Activated T-helper 2 cell treated with anti-CD3 and anti-CD28 coated beads, Interferon-gamma antibody, Interleukin-2, Interleukin-4, amounts not matched to agents 10 μg/mL and 5 μg/mL and 100 μg/mL, durations not matched to agents 14 hours and 24 hours and 36 hours (primary cell): Measurements from ENCODE around the gene ARL4D. TPM values are rescaled to one million over a fixed set of nuclear protein-coding genes. Genes with fewer than 3 reads are reported as not detected.
"Not testable (repeated sequence)": the region's sequence is repeated elsewhere in the genome, so short reads cannot be mapped to it uniquely, and the experiment has no call there.

Source experiments
- DNase-seq: peaks from one replicate; pipeline ENCODE4 v3.0.0; 2021; ENCODE audit warnings: low spot score
- H3K27ac Mint-ChIP-seq: one replicate; pipeline ENCODE4 v1.8.0; 2021; ENCODE audit warnings: mixed read lengths
- H3K27me3 Mint-ChIP-seq: one replicate; pipeline ENCODE4 v1.8.0; 2021; ENCODE audit warnings: low read depth, mixed read lengths
- H3K36me3 Mint-ChIP-seq: one replicate; pipeline ENCODE4 v1.8.0; 2021; ENCODE audit warnings: low read depth, mixed read lengths
- H3K4me1 Mint-ChIP-seq: one replicate; pipeline ENCODE4 v1.8.0; 2021; ENCODE audit warnings: low read depth, mixed read lengths
- H3K4me3 Mint-ChIP-seq: one replicate; pipeline ENCODE4 v1.8.0; 2021; ENCODE audit warnings: low read depth, mild to moderate bottlenecking, moderate library complexity, mixed read lengths
- H3K9me3 Mint-ChIP-seq: one replicate; pipeline ENCODE4 v1.8.0; 2021; ENCODE audit warnings: mixed read lengths
- intact Hi-C: fragments of 100-400 bp; cut with micrococcal nuclease; formaldehyde crosslinking; loops from one replicate; pipeline ENCODE4 v1.15.1; 2023
- total RNA-seq: library from RNA; stranded (reverse); gene quantifications from 2 replicates; pipeline ENCODE4 v1.2.3, GENCODE V29; 2022

ARL4D gene
- total RNA-seq, 1 donor from 2014 or later = 4.9 TPM

- no peak for DNase-seq
- H3K27ac Mint-ChIP-seq = no peak overlapping the region
- peaks cover 12% of the 10 kb centered on the region for H3K27me3 Mint-ChIP-seq
- intact Hi-C loops = no loop called here
- peaks cover 4% of the 10 kb centered on the region for H3K36me3 Mint-ChIP-seq
- H3K4me3 Mint-ChIP-seq = no peak overlapping the region
- no peaks in the 10 kb centered on the region for H3K9me3 Mint-ChIP-seq
- H3K4me1 Mint-ChIP-seq = peaks cover 10% of the 10 kb centered on the region
Observed at GRCh38 chr17:43403846-43404245, 5.1 kb downstream of the ARL4D start.

- Mint-ChIP-seq H3K4me3 (no peak overlapping the region), H3K27ac (no peak overlapping the region), H3K27me3 (peaks cover 12% of the 10 kb centered on the region), H3K36me3 (no peaks in the 10 kb centered on the region), H3K4me1 (peaks cover under 1% of the 10 kb centered on the region), H3K9me3 (no peaks in the 10 kb centered on the region)
- no peak for DNase-seq
- intact Hi-C loops = no loop called here
Observed at GRCh38 chr17:43405861-43406260, 7.1 kb downstream of the ARL4D start.

DNA sequence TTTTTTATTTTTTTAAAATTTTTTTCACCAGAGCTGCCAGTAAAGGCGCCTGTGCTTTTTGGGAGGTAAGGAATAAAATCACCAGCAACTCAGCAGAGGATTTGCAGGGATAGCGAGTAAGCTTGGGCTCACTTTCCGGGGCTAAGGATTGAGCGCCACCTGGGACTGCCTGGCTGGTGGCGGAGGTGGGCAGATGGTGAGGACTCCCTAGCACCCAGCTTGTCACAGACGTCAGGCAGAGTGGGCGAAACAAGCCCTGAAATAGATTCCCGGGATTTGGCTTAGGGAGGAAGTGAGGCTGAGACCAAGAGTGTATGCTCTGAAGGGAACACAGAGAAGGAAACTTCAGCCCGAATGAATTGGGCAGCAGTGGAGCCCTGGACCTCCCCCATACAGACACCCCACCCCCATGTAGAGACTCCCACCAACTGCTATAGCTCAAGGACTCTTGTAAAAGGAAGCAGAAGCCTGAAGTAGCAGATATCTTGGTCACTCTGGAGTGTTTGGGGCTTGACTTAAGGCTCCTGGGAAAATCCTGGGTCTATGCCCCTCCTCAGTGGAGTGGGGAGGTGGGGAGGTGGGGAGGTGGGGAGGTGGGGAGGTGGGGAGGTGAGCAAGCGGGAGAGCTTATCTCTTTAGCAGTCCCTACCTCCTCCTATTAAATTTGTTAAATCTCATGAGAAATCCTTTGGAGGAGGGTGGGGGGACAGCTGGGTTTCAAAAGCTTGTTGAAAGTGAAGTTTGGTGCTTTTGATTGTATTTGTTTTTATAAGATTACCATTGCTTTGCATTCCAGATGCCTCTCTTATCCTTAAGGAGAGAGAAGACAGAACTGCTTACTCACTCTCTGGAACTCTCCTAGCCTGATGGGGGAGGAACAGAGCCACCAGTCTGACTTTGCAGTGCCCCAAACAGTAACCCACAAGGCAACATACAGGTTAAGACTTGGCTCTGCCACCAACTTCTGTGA lies 8.2 kb downstream of the ARL4D start:
- Mint-ChIP-seq H3K27me3 (peaks cover 14% of the 10 kb centered on the region), H3K9me3 (no peaks in the 10 kb centered on the region), H3K27ac (no peak overlapping the region), H3K4me3 (no peak overlapping the region), H3K4me1 (peaks cover 3% of the 10 kb centered on the region), H3K36me3 (no peaks in the 10 kb centered on the region)
- intact Hi-C loops = no loop called here
- no peak for DNase-seq

DNA sequence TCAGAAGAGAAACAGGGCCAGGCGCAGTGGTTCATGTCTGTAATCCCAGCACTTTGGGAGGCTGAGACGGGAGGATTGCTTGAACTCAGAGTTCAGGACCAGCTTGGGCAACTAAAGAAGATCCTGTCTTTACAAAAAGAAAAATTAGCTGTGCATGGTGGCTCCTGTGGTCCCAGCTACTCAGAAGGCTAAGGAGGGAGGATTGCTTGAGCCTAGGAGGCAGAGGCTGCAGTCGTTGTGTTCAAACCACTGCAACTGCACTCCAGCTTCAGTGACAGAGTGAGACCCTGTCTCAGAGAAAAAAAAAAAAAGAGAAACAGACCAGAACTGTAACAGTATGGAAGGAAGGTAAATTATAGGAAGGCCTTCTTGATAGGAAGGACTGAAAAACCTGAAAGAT lies 10.3 kb downstream of the ARL4D start:
- no peaks in the 10 kb centered on the region for H3K9me3 Mint-ChIP-seq
- no peak overlapping the region for H3K27ac Mint-ChIP-seq
- H3K36me3 Mint-ChIP-seq = no peaks in the 10 kb centered on the region
- no peak overlapping the region for H3K4me3 Mint-ChIP-seq
- peaks cover 3% of the 10 kb centered on the region for H3K4me1 Mint-ChIP-seq
- H3K27me3 Mint-ChIP-seq = peaks cover 14% of the 10 kb centered on the region
- DNase-seq = no peak
- intact Hi-C loops = no loop called here

DNA sequence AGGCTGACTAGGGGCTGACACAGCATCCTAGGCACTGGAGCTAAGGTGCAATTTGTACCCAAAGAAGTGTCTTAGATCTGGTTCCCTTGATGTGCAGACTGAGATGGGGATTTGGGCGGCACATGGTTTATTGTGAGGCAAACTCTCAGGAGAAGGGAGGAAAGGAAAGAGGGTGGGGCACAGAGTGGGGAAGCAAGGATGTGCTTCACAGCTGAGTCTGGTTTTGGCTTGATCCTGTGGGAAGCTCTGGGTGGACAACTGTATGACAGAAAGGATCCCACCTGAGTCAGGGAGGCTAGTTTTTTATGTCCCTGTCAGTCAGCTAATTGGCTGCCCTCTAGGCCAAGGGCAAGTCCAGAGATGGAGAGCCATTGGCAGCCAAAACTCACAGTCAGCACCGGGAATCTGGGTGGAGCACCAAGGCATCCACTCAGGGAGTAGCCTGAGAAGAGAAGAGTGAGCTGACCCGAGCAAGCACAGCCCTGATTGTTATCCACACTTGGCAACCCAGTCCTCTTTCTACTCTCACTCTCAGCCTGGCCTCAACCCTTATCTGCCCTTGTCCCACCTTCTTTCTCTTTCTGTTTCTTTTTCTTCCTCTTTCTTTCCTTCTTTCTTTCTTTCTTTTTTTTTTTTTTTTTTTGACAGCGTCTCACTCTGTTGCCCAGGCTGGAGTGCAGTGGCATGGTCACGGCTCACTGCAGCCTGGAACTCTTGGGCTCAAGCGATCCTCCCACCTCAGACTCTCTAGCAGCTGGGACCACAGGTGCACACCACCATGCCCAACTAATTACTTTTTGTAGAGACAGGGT lies 12.0 kb downstream of the ARL4D start:
- H3K9me3 Mint-ChIP-seq = no peaks in the 10 kb centered on the region

GRCh38 chr17:43411369-43411677 lies 12.5 kb downstream of the ARL4D start:
- Mint-ChIP-seq H3K27me3 (peaks cover 20% of the 10 kb centered on the region), H3K4me3 (no peak overlapping the region), H3K4me1 (peaks cover 3% of the 10 kb centered on the region), H3K9me3 (no peaks in the 10 kb centered on the region), H3K36me3 (no peaks in the 10 kb centered on the region), H3K27ac (no peak overlapping the region)
- DNase-seq = no peak
- intact Hi-C loops = no loop called here

More for the DNA sequence above, 12.0 kb downstream of the ARL4D start:
- intact Hi-C loops = no loop called here
- Mint-ChIP-seq H3K4me3 (no peak overlapping the region), H3K36me3 (no peaks in the 10 kb centered on the region), H3K27ac (no peak overlapping the region), H3K4me1 (peaks cover 3% of the 10 kb centered on the region), H3K27me3 (peaks cover 18% of the 10 kb centered on the region)
- DNase-seq = no peak

DNA sequence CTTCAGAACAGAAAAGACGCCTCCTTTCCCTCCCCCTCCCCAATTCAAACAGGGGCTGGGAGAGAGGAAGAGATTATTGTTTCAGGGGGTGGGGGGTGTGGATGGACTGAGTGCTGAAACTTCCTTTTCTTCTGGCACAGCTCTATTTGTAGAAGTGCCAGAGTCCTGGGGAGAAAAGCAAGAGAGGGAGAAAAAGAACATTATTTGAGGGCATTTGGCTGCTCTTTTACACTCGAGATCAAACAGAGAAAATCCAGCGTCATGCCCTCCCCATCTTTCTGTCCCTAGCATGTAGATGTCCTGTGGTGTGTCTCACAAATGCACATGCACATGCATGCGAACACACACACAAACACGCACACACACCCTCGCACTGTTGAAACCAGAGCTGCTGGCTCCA lies 13.0 kb downstream of the ARL4D start:
- H3K9me3 Mint-ChIP-seq = no peaks in the 10 kb centered on the region
- peaks cover 3% of the 10 kb centered on the region for H3K4me1 Mint-ChIP-seq
- no peak for DNase-seq
- H3K27me3 Mint-ChIP-seq = peaks cover 24% of the 10 kb centered on the region
- no peak overlapping the region for H3K4me3 Mint-ChIP-seq
- H3K36me3 Mint-ChIP-seq = no peaks in the 10 kb centered on the region
- intact Hi-C loops = no loop called here
- H3K27ac Mint-ChIP-seq = no peak overlapping the region

DNA sequence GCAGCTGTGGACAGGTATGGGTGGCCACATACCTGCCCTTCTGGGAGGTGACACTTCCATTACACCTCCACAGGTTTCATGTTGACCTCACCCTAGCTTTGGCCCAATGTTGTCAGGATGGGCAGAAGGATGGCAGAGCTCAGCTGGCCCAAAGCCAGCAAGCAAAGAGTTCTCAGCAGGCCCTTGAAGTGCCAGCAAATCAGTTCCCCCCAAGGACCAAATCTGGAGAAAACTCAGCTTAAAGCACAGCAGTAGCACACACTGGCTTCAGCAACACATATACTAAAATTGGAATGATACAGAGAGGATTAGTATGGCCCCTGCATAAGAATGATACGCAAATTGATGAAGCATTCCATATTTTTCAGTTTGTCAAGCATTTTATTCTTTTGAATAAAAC lies 13.4 kb downstream of the ARL4D start:
- Mint-ChIP-seq H3K27me3 (peaks cover 27% of the 10 kb centered on the region), H3K4me3 (no peak overlapping the region), H3K27ac (no peak overlapping the region), H3K36me3 (no peaks in the 10 kb centered on the region), H3K4me1 (peaks cover 3% of the 10 kb centered on the region), H3K9me3 (no peaks in the 10 kb centered on the region)
- intact Hi-C loops = no loop called here
- DNase-seq = no peak

DNA sequence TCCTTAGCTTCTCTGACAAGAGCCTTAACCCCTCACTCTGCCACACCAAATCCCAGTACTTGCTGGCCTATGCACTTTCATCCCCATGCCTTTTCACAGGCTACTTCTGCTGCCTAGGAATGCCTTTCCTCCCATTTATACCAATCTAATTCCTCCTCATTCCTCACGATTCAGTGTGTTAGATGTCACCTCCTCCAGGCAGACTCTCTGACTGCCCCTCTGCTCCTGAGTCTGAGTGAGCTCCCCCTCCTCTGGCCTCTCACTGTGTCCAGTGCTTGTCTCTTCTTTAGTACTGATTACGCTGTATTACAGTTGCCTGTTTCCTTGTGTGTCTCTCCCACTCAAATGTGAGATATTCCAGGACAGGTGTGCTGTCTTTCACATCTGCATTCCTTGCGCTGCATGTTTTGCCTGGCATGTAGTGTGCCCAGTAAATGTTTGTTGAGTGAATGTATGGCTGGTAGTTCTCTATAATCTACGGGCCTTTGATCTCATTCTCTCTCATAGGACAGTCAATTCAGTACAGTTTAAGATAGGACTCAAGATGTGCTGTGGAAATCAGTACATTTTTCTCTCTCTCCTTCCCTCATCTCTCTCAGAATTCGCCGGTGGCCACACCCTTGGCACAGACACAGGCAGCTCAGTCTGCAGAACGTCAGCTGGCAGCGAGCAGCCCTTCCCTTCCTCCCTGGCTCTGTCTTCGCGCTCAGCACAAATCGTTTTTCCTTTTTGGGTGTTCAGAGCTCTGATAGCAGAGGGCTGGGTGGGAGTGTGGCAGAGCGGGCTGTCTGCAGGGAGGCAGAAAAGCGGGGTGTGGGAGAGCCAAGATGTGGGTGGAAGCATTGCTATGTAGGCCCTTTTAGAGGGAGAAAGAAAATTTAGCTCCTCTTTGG lies 18.5 kb downstream of the ARL4D start:
- peaks cover 17% of the 10 kb centered on the region for H3K27me3 Mint-ChIP-seq
- no peak overlapping the region for H3K4me3 Mint-ChIP-seq
- H3K4me1 Mint-ChIP-seq = no peaks in the 10 kb centered on the region
- intact Hi-C loops = no loop called here
- DNase-seq = no peak
- H3K9me3 Mint-ChIP-seq = no peaks in the 10 kb centered on the region
- no peaks in the 10 kb centered on the region for H3K36me3 Mint-ChIP-seq
- H3K27ac Mint-ChIP-seq = no peak overlapping the region

DNA sequence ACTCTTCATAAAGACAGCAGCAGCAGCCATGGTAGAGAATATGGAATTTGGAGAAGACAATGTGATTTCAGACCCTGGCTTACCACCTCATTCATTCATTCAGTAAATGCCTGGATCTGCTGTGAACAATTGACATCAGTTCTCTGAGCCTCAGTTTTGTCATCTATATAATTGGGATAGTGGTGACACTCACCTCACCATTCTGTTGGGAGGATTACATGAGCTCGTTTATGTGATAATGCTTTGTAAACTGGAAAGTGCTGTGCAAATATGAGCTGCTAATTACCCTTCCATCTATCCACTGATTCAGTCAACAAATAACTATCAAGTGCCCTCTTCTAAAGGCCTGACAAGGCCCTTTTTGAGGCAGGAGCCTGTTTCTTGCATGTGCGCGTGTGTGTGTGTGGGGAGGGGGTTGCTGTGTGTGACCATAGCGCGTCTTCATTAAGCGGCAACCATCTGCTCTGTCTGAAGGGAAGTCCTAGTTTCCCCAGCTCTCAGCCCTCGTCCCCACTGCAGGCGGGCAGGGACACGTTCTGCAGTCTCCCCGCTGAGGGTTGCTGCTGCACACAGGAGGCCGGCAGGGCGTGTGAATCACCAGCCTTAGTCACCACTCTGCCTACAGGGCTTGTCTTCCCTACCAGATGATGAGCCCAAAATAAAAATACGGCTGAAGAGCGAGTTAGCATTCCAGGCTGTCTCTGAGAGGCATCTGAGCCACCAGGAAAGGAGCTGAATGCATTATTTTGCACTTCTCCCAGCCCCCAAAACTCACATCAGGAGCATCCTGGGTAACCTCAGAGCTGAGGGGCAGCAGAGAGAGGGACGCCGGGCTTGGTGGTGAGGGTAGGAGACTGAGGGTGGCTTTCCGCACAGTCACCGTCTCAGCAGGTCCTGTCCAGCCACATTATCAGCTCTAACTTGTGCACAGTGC lies 19.9 kb downstream of the ARL4D start:
- no peak for DNase-seq
- H3K4me3 Mint-ChIP-seq = no peak overlapping the region
- H3K36me3 Mint-ChIP-seq = no peaks in the 10 kb centered on the region
- H3K4me1 Mint-ChIP-seq = no peaks in the 10 kb centered on the region
- peaks cover 18% of the 10 kb centered on the region for H3K27me3 Mint-ChIP-seq
- no peak overlapping the region for H3K27ac Mint-ChIP-seq
- H3K9me3 Mint-ChIP-seq = no peaks in the 10 kb centered on the region
- intact Hi-C loops = no loop called here

- H3K27me3 Mint-ChIP-seq = peaks cover 18% of the 10 kb centered on the region
Observed at GRCh38 chr17:43419375-43419882, 20.6 kb downstream of the ARL4D start.

More at GRCh38 chr17:43419375-43419882, 20.6 kb downstream of the ARL4D start:
- DNase-seq, H3K36me3 Mint-ChIP-seq, intact Hi-C loops, H3K4me3 Mint-ChIP-seq, H3K27ac Mint-ChIP-seq, H3K4me1 Mint-ChIP-seq, H3K9me3 Mint-ChIP-seq: not testable (repeated sequence)
